Transverse colon (tissue), 4 donors: Measurements from ENCODE around the gene CD8B2. TPM values are rescaled to one million over a fixed set of nuclear protein-coding genes. Genes with fewer than 3 reads are reported as not detected.
"Not testable (repeated sequence)": the region's sequence is repeated elsewhere in the genome, so short reads cannot be mapped to it uniquely, and the experiment has no call there.

ENCODE experiments used
- DNase-seq: peaks from one replicate; pipeline ENCODE4 v3.0.0-alpha.2; 2019
- H3K27ac ChIP-seq, 4 donors: fragments of 200-600 bp; sonication (generic); 2 replicates each; pipeline ENCODE4 v1.5.1; 2016 to 2018; ENCODE audit warnings: inconsistent platforms in 4 of 4
- H3K27me3 ChIP-seq: fragments of 200-600 bp; sonication (generic); 2 replicates; pipeline ENCODE4 v1.5.1; 2017; ENCODE audit warnings: inconsistent platforms
- H3K36me3 ChIP-seq, 4 donors: fragments of 200-600 bp; sonication (generic); 2 replicates each; pipeline ENCODE4 v1.5.1; 2017 to 2019; ENCODE audit warnings: inconsistent platforms in 4 of 4
- H3K4me1 ChIP-seq, 4 donors: fragments of 200-600 bp; sonication (generic); 2 replicates each; pipeline ENCODE4 v1.5.1; 2017 to 2020; ENCODE audit warnings: inconsistent platforms in 4 of 4
- H3K4me3 ChIP-seq, 4 donors: fragments of 200-600 bp; sonication (generic); 1 replicate in 1 of 4; 2 replicates in 3 of 4; pipeline versions ENCODE4 v1.5.1 to v1.6.1; 2017 to 2019; ENCODE audit warnings: inconsistent platforms in 4 of 4
- H3K9me3 ChIP-seq, 2 donors: fragments of 200-600 bp; sonication (generic); 2 replicates each; pipeline ENCODE4 v1.5.1; 2017 to 2019; ENCODE audit warnings: inconsistent platforms in 2 of 2
- CTCF ChIP-seq, 5 experiments: fragments of 200-600 bp in 3 of 5; fragments of 450-650 bp in 2 of 5; sonication (generic) in 3 of 5; IDR thresholded peaks; 1 replicate in 2 of 5; 2 replicates in 3 of 5; pipeline ENCODE4 v1.5.1; 2016 to 2017; ENCODE audit warnings: antibody characterized with exemption in 5 of 5, inconsistent platforms in 3 of 5, mild to moderate bottlenecking in 2 of 5, moderate library complexity in 1 of 5
- EP300 ChIP-seq: sonication (generic); formaldehyde crosslinking; IDR thresholded peaks from one replicate; pipeline ENCODE4 v1.6.1; 2017; ENCODE audit warnings: antibody characterized with exemption, low read depth
- POLR2A ChIP-seq: fragments of 450-650 bp; IDR thresholded peaks from one replicate; pipeline ENCODE4 v1.6.1; 2016; ENCODE audit warnings: antibody characterized with exemption, mild to moderate bottlenecking, moderate library complexity
- POLR2AphosphoS5 ChIP-seq, 3 donors: sonication (generic); formaldehyde crosslinking; IDR thresholded peaks; one replicate each; pipeline ENCODE4 v1.6.1; 2016; ENCODE audit warnings: antibody characterized with exemption in 3 of 3
- WGBS, 2 donors: methylation state at CpG; one replicate each; pipeline ENCODE4 v1.1.5; 2018; ENCODE audit warnings: low coverage in 1 of 2; 5-methylcytosine and 5-hydroxymethylcytosine counted together
- in situ Hi-C, 4 donors: fragments of 200-750 bp; cut with MboI; loops; one replicate each; pipeline versions ENCODE4 v1.15.0 to v1.15.1; 2017; ENCODE audit warnings: low sequenced_read_pairs in 3 of 4, low pct_ligation_motif_present in 1 of 4, low pct_unique_long_range_greater_than_20kb in 1 of 4
- intact Hi-C: fragments of 100-400 bp; cut with DNase I; formaldehyde crosslinking; loops from one replicate; pipeline ENCODE4 v1.15.1; 2023; ENCODE audit warnings: low total_unique reads
- total RNA-seq, 4 donors: library from RNA; depleted of rRNA; stranded (reverse); fragments of >200 nt; gene quantifications; one replicate each; pipeline ENCODE4 v1.1.0, GENCODE V29; 2016

The CD8B2 gene
- total RNA-seq, 4 donors from 2014 or later: not detected

- in situ Hi-C loops, H3K9me3 ChIP-seq, H3K36me3 ChIP-seq, H3K27me3 ChIP-seq, H3K4me3 ChIP-seq, DNase-seq, H3K4me1 ChIP-seq, intact Hi-C loops: not testable (repeated sequence)
- WGBS, 2 donors: 61 to 62% methylated on average over 3 to 4 of the region's 4 CpGs
- H3K27ac ChIP-seq: peak overlapping the region in 2 of 4 donors; percentile 31 to 36
Measured at GRCh38 chr2:106510791-106511190, 23.6 kb downstream of the CD8B2 start.

GRCh38 chr2:106511476-106511901 lies 24.3 kb downstream of the CD8B2 start:
- H3K27me3 ChIP-seq, in situ Hi-C loops, H3K9me3 ChIP-seq, H3K4me3 ChIP-seq, H3K36me3 ChIP-seq, H3K4me1 ChIP-seq, intact Hi-C loops: not testable (repeated sequence)
- TF ChIP-seq POLR2AphosphoS5 (IDR thresholded peaks at IDR 0.05): peak; percentile 30 to 59 (median 49)
- DNase-seq: peak; percentile 57
- peak overlapping the region; percentile 22 to 63 (median 46) for H3K27ac ChIP-seq
- 44% methylated on average over 8 of the region's 16 CpGs; no CpG with 5 or more reads in 1 of the 2 donors for whole genome bisulfite sequencing, 2 donors

- H3K27me3 ChIP-seq, in situ Hi-C loops, H3K36me3 ChIP-seq, H3K9me3 ChIP-seq, H3K4me3 ChIP-seq, intact Hi-C loops, DNase-seq, H3K4me1 ChIP-seq: not testable (repeated sequence)
- WGBS, 2 donors: 40 to 77% methylated on average over 1 to 7 of the region's 7 CpGs
- peak overlapping the region; percentile 22 to 63 (median 46) for H3K27ac ChIP-seq
Measured at GRCh38 chr2:106511934-106512333, 24.8 kb downstream of the CD8B2 start.

- 66% methylated on average over 2 of the region's 5 CpGs; no CpG with 5 or more reads in 1 of the 2 donors for WGBS, 2 donors
- H3K4me1 ChIP-seq, DNase-seq: not testable (repeated sequence)
Measured at GRCh38 chr2:106513391-106513790, 26.2 kb downstream of the CD8B2 start.

GRCh38 chr2:106514827-106515226 lies 27.7 kb downstream of the CD8B2 start:
- in situ Hi-C loops, H3K27ac ChIP-seq: not testable (repeated sequence)

More at GRCh38 chr2:106513391-106513790, 26.2 kb downstream of the CD8B2 start:
- H3K27ac ChIP-seq, H3K4me3 ChIP-seq, H3K36me3 ChIP-seq, intact Hi-C loops, H3K9me3 ChIP-seq, in situ Hi-C loops, H3K27me3 ChIP-seq: not testable (repeated sequence)

GRCh38 chr2:106516436-106516835 lies 29.3 kb downstream of the CD8B2 start:
- no peak for TF ChIP-seq POLR2A
- TF ChIP-seq POLR2AphosphoS5 (IDR thresholded peaks at IDR 0.05): no peak
- TF ChIP-seq EP300: no peak
- no peak for TF ChIP-seq CTCF (IDR thresholded peaks at IDR 0.05)
- in situ Hi-C loops: no loop called here
- no peak for DNase-seq
- Histone ChIP-seq H3K27me3 (no peaks in the 10 kb centered on the region), H3K4me3 (no peak overlapping the region), H3K36me3 (no peaks in the 10 kb centered on the region), H3K4me1 (no peaks in the 10 kb centered on the region), H3K27ac (no peak overlapping the region), H3K9me3 (no peaks in the 10 kb centered on the region)
- WGBS, 2 donors: 69 to 94% methylated on average over 2 to 4 of the region's 4 CpGs
- intact Hi-C loops: no loop called here

More at GRCh38 chr2:106514827-106515226, 27.7 kb downstream of the CD8B2 start:
- H3K4me1 ChIP-seq, intact Hi-C loops, H3K9me3 ChIP-seq, H3K36me3 ChIP-seq, H3K4me3 ChIP-seq, H3K27me3 ChIP-seq, DNase-seq: not testable (repeated sequence)
- 50 to 52% methylated on average over 1 to 3 of the region's 3 CpGs for WGBS, 2 donors

GRCh38 chr2:106516864-106517263 lies 29.7 kb downstream of the CD8B2 start:
- DNase-seq: no peak
- Histone ChIP-seq H3K4me1 (no peaks in the 10 kb centered on the region), H3K27ac (no peak overlapping the region), H3K4me3 (no peak overlapping the region), H3K36me3 (no peaks in the 10 kb centered on the region), H3K27me3 (no peaks in the 10 kb centered on the region), H3K9me3 (no peaks in the 10 kb centered on the region)
- WGBS, 2 donors: 45 to 94% methylated on average over 1 of the region's 1 CpG
- in situ Hi-C loops: no loop called here
- intact Hi-C loops: no loop called here
- TF ChIP-seq CTCF (IDR thresholded peaks at IDR 0.05): no peak
- no peak for TF ChIP-seq POLR2A
- no peak for TF ChIP-seq EP300
- no peak for TF ChIP-seq POLR2AphosphoS5 (IDR thresholded peaks at IDR 0.05)
